Measurements from ENCODE around the gene AHDC1.

Gene AHDC1

DNA sequence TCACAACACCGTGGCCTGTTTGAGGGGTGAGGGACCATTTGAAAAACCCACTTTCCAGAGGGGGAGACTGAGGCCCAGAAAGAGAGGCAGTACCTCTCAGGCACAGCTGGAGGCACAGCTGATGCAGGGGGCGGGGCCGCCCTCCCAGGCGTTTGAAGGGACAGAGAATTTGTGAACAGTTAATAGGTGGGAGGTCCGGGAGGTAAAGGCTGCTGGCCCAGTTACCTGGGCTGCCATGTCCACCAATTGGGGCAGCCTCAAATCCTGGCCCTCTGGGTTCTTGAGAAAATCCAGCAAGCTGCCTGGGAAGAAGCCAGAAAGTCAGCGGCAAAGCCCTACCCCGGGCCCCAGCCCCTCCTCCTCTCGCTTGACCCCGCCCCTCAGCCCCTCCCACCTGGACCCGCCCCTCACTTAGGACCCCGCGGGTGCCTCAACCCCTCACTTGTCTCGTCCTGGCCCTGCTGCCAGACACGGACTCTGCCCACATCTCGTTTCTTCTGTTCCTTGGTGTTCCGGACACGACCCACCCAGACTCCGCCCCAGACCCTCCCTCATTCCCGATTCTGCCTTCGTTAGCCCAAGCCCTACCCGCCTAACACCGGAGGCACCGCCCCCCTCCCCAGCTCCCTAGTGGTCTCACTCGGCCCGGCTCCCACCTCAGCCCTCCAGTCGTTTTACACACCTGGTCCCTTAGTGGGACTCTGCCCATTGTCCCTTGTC is 10.8 kb upstream of the AHDC1 start:
- Histone ChIP-seq H3K9me2 (replicated peaks; ENCODE audit: control insufficient read depth, low read length) (no peaks in the 10 kb centered on the region), H3K9me3 (ENCODE audit: control insufficient read depth, insufficient read depth, low read length) (no peaks in the 10 kb centered on the region), H3K4me2 (ENCODE audit: low read length) (no peak overlapping the region), H3K27ac (ENCODE audit: low read depth, low read length) (no peak overlapping the region), H3K79me2 (ENCODE audit: control insufficient read depth, low read length) (no peaks in the 10 kb centered on the region), H3K36me3 (ENCODE audit: control insufficient read depth, low read length) (peaks cover 4% of the 10 kb centered on the region; the same call in 1 of the 2 replicates), H3K4me1 (ENCODE audit: control insufficient read depth, low read length) (peaks cover 37% of the 10 kb centered on the region), H3K27me3 (ENCODE audit: control insufficient read depth, low read length) (no peaks in the 10 kb centered on the region), H4K20me1 (ENCODE audit: control insufficient read depth, insufficient read depth, low read depth, low read length) (no peaks in the 10 kb centered on the region), H3F3A (ENCODE audit: control insufficient read depth, insufficient read depth) (peaks cover 3% of the 10 kb centered on the region; the same call in 1 of the 2 replicates), H3K4me3 (ENCODE audit: low read length) (no peak overlapping the region)
- TF ChIP-seq EZH2phosphoT487 (IDR thresholded peaks at IDR 0.05; ENCODE audit: borderline replicate concordance, low read length), result no peak
- TF ChIP-seq, protein P1, sequence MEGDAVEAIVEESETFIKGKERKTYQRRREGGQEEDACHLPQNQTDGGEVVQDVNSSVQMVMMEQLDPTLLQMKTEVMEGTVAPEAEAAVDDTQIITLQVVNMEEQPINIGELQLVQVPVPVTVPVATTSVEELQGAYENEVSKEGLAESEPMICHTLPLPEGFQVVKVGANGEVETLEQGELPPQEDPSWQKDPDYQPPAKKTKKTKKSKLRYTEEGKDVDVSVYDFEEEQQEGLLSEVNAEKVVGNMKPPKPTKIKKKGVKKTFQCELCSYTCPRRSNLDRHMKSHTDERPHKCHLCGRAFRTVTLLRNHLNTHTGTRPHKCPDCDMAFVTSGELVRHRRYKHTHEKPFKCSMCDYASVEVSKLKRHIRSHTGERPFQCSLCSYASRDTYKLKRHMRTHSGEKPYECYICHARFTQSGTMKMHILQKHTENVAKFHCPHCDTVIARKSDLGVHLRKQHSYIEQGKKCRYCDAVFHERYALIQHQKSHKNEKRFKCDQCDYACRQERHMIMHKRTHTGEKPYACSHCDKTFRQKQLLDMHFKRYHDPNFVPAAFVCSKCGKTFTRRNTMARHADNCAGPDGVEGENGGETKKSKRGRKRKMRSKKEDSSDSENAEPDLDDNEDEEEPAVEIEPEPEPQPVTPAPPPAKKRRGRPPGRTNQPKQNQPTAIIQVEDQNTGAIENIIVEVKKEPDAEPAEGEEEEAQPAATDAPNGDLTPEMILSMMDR (IDR thresholded peaks at IDR 0.05; ENCODE audit: low read depth, low read length, poor library complexity, severe bottlenecking), result no peak

DNA sequence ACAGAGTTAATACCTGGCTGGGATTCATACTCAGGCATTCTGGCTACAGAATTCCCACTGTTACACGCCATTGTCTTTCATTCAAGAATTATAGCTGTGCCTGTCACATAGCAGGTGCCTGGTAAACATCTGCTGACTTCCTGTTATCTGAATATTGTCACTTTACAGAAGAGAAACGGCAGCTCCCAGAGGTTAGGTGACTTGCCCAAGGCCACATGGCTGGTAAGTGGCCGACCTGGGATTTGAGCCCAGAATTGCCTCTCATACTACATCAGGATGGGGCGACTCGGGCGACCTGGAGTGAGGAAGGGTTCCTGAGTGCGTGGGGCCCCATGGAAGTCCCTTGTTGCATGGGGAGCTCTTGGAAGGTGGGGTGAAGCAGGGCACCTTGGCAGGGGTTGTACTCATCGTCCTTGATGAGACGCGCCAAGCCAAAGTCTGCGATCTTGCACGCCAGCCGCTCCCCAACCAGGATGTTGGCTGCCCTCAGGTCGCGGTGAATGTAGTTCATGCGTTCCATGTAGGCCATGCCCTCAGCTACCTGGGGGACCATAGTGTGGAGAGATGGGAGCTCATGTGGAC is 10.2 kb upstream of the AHDC1 start:
- TF ChIP-seq, protein P1 (IDR thresholded peaks at IDR 0.05; ENCODE audit: low read depth, low read length, poor library complexity, severe bottlenecking), result no peak
- no peak for TF ChIP-seq EZH2phosphoT487 (IDR thresholded peaks at IDR 0.05; ENCODE audit: borderline replicate concordance, low read length)
- H3K27me3 ChIP-seq (ENCODE audit: control insufficient read depth, low read length), result no peaks in the 10 kb centered on the region
- no peaks in the 10 kb centered on the region for H3K9me3 ChIP-seq (ENCODE audit: control insufficient read depth, insufficient read depth, low read length)
- no peak overlapping the region for H3K27ac ChIP-seq (ENCODE audit: low read depth, low read length)
- no peaks in the 10 kb centered on the region for H4K20me1 ChIP-seq (ENCODE audit: control insufficient read depth, insufficient read depth, low read depth, low read length)
- peaks cover 4% of the 10 kb centered on the region; the same call in 1 of the 2 replicates for H3K36me3 ChIP-seq (ENCODE audit: control insufficient read depth, low read length)
- peaks cover 44% of the 10 kb centered on the region for H3K4me1 ChIP-seq (ENCODE audit: control insufficient read depth, low read length)
- no peak overlapping the region for H3K4me2 ChIP-seq (ENCODE audit: low read length)
- H3K4me3 ChIP-seq (ENCODE audit: low read length), result no peak overlapping the region
- H3F3A ChIP-seq (ENCODE audit: control insufficient read depth, insufficient read depth), result peaks cover 7% of the 10 kb centered on the region
- H3K9me2 ChIP-seq (replicated peaks; ENCODE audit: control insufficient read depth, low read length), result no peaks in the 10 kb centered on the region
- no peaks in the 10 kb centered on the region for H3K79me2 ChIP-seq (ENCODE audit: control insufficient read depth, low read length)

DNA sequence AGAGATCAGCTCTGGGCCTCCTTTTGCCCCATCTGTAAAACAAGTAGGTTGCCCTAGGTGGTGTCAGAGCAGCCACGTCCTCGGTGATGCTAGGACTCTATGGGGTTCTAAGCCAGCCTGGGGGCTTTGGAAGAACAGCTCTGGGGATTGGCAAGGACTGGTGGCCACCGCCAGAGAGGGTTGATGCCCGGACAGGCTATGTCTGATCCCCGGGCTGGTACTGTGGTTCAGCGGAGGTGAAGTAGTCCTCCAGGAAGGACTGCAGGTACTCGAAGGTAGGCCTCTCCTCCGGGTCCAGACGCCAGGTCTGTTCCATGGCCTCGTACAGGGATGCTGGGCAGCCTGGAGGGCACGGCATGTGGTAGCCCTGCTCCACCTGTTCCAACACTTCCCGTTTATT is 8.8 kb upstream of the AHDC1 start:
- Histone ChIP-seq H3K9me3 (ENCODE audit: control insufficient read depth, insufficient read depth, low read length) (no peaks in the 10 kb centered on the region), H3F3A (ENCODE audit: control insufficient read depth, insufficient read depth) (peaks cover 8% of the 10 kb centered on the region), H3K4me2 (ENCODE audit: low read length) (no peak overlapping the region), H3K27me3 (ENCODE audit: control insufficient read depth, low read length) (no peaks in the 10 kb centered on the region), H3K4me3 (ENCODE audit: low read length) (no peak overlapping the region), H3K36me3 (ENCODE audit: control insufficient read depth, low read length) (peaks cover 4% of the 10 kb centered on the region; the same call in 1 of the 2 replicates), H3K79me2 (ENCODE audit: control insufficient read depth, low read length) (no peaks in the 10 kb centered on the region), H3K27ac (ENCODE audit: low read depth, low read length) (no peak overlapping the region), H3K9me2 (replicated peaks; ENCODE audit: control insufficient read depth, low read length) (no peaks in the 10 kb centered on the region), H3K4me1 (ENCODE audit: control insufficient read depth, low read length) (peaks cover 42% of the 10 kb centered on the region), H4K20me1 (ENCODE audit: control insufficient read depth, insufficient read depth, low read depth, low read length) (no peaks in the 10 kb centered on the region)
- TF ChIP-seq EZH2phosphoT487 (IDR thresholded peaks at IDR 0.05; ENCODE audit: borderline replicate concordance, low read length), result no peak
- TF ChIP-seq, protein P1 (IDR thresholded peaks at IDR 0.05; ENCODE audit: low read depth, low read length, poor library complexity, severe bottlenecking), result no peak
